Smooth muscle cell (in vitro differentiated cells): ENCODE measurements around the gene TSPAN11. TPM values are rescaled to one million over a fixed set of nuclear protein-coding genes. Genes with fewer than 3 reads are reported as not detected.

Experiments used
- DNase-seq: peaks from one replicate; lab custom pipeline; 2025; ENCODE audit not compliant: unreplicated experiment; lab: John Stamatoyannopoulos, UW
- H2AFZ ChIP-seq: fragments of 200-600 bp; sonication (generic); 2 replicates; pipeline ENCODE4 v1.6.0; 2016; ENCODE audit warnings: antibody characterized with exemption, low read depth, mild to moderate bottlenecking
- H3F3A ChIP-seq: fragments of 200-600 bp; sonication (generic); 2 replicates; pipeline ENCODE4 v1.6.0; 2017; ENCODE audit warnings: antibody characterized with exemption, low read depth
- H3K27ac ChIP-seq: fragments of 200-600 bp; sonication (generic); 2 replicates; pipeline ENCODE4 v1.5.1; 2016; ENCODE audit warnings: low read depth, mild to moderate bottlenecking
- H3K27me3 ChIP-seq: fragments of 200-600 bp; sonication (generic); 2 replicates; pipeline ENCODE4 v1.6.1; 2016; ENCODE audit warnings: low read depth, mild to moderate bottlenecking
- H3K36me3 ChIP-seq: fragments of 200-600 bp; sonication (generic); 2 replicates; pipeline ENCODE4 v1.5.1; 2016; ENCODE audit warnings: low read depth
- H3K4me1 ChIP-seq: fragments of 200-600 bp; sonication (generic); 2 replicates; pipeline ENCODE4 v1.5.1; 2016; ENCODE audit warnings: low read depth
- H3K4me2 ChIP-seq: fragments of 200-600 bp; sonication (generic); 2 replicates; pipeline ENCODE4 v1.6.0; 2016; ENCODE audit warnings: mild to moderate bottlenecking
- H3K4me3 ChIP-seq: fragments of 200-600 bp; sonication (generic); 2 replicates; pipeline ENCODE4 v1.5.1; 2016; ENCODE audit warnings: mild to moderate bottlenecking
- H3K79me2 ChIP-seq: fragments of 200-600 bp; sonication (generic); 2 replicates; pipeline ENCODE4 v1.6.0; 2016; ENCODE audit warnings: low read depth, mild to moderate bottlenecking
- H3K9ac ChIP-seq: fragments of 200-600 bp; sonication (generic); 2 replicates; pipeline ENCODE4 v1.6.0; 2016; ENCODE audit warnings: low read depth
- H3K9me3 ChIP-seq: fragments of 200-600 bp; sonication (generic); replicated peaks from 2 replicates; pipeline ENCODE4 v1.5.1; 2016; ENCODE audit warnings: low read depth
- H4K20me1 ChIP-seq: fragments of 200-600 bp; sonication (generic); 2 replicates; pipeline ENCODE4 v1.6.0; 2016; ENCODE audit warnings: low read depth
- CTCF ChIP-seq: fragments of 200-600 bp; sonication (generic); IDR thresholded peaks from 2 replicates; pipeline ENCODE4 v1.5.1; 2017; ENCODE audit warnings: borderline replicate concordance, mild to moderate bottlenecking, antibody characterized with exemption; ENCODE audit not compliant: insufficient read depth, poor library complexity, severe bottlenecking
- WGBS: methylation state at CpG from one replicate; pipeline ENCODE4 v1.1.7; 2016; ENCODE audit warnings: low lambda C conversion rate; 5-methylcytosine and 5-hydroxymethylcytosine counted together
- polyA plus RNA-seq: library from polyadenylated mRNA; unstranded; fragments of >200 nt; fragmentation: Nextera tagmentation; extraction: Ambion mirVana; gene quantifications from 2 replicates; pipeline ENCODE4 v1.2.1, GENCODE V29; 2016
- total RNA-seq: library from RNA; depleted of rRNA; stranded (reverse); fragments of >200 nt; gene quantifications from 2 replicates; pipeline ENCODE4 v1.2.3, GENCODE V29; 2014

TSPAN11 gene
- total and polyA plus RNA-seq, 2 experiments from 2014 or later: 2.8 to 3.0 TPM

GRCh38 chr12:30908722-30909348 is 17.7 kb upstream of the TSPAN11 start:
- Histone ChIP-seq H3F3A (no peaks in the 10 kb centered on the region), H3K36me3 (no peaks in the 10 kb centered on the region), H3K27me3 (no peaks in the 10 kb centered on the region), H3K4me2 (no peak overlapping the region), H4K20me1 (no peaks in the 10 kb centered on the region), H2AFZ (peak overlapping the region; percentile 27), H3K27ac (peak overlapping the region; percentile 3), H3K4me1 (peaks cover 16% of the 10 kb centered on the region), H3K9me3 (no peaks in the 10 kb centered on the region), H3K79me2 (no peaks in the 10 kb centered on the region), H3K4me3 (no peak overlapping the region), H3K9ac (no peak overlapping the region)
- no peak for TF ChIP-seq CTCF
- WGBS: 31% methylated on average over 3 of the region's 3 CpGs
- DNase-seq: no peak

- H3K36me3 ChIP-seq: no peaks in the 10 kb centered on the region
- no peaks in the 10 kb centered on the region for H3K79me2 ChIP-seq
- no peak overlapping the region for H3K9ac ChIP-seq
- H2AFZ ChIP-seq: peak overlapping the region; percentile 27
- no peaks in the 10 kb centered on the region for H3K9me3 ChIP-seq
- no peaks in the 10 kb centered on the region for H3F3A ChIP-seq
- DNase-seq: no peak
- peaks cover 16% of the 10 kb centered on the region for H3K4me1 ChIP-seq
- peak overlapping the region; percentile 3 for H3K27ac ChIP-seq
- H3K4me2 ChIP-seq: no peak overlapping the region
- no peak overlapping the region for H3K4me3 ChIP-seq
- WGBS: 50% methylated on average over 5 of the region's 5 CpGs
- no peaks in the 10 kb centered on the region for H3K27me3 ChIP-seq
- TF ChIP-seq CTCF: no peak
- no peaks in the 10 kb centered on the region for H4K20me1 ChIP-seq
These were observed 17.1 kb upstream of the TSPAN11 start for GRCh38 chr12:30909349-30910037.

- H3K4me2 ChIP-seq: no peak overlapping the region
- no peak for TF ChIP-seq CTCF
- no peaks in the 10 kb centered on the region for H3K27me3 ChIP-seq
- H3F3A ChIP-seq: no peaks in the 10 kb centered on the region
- 95% methylated on average over 1 of the region's 1 CpG for WGBS
- H3K4me3 ChIP-seq: no peak overlapping the region
- no peaks in the 10 kb centered on the region for H4K20me1 ChIP-seq
- H3K79me2 ChIP-seq: no peaks in the 10 kb centered on the region
- H3K9ac ChIP-seq: no peak overlapping the region
- H3K9me3 ChIP-seq: no peaks in the 10 kb centered on the region
- no peak for DNase-seq
- H3K4me1 ChIP-seq: peaks cover 16% of the 10 kb centered on the region
- no peaks in the 10 kb centered on the region for H3K36me3 ChIP-seq
- no peak overlapping the region for H2AFZ ChIP-seq
- H3K27ac ChIP-seq: no peak overlapping the region
These were observed 16.6 kb upstream of the TSPAN11 start for GRCh38 chr12:30910038-30910350.

- Histone ChIP-seq H3K27ac (no peak overlapping the region), H3K36me3 (no peaks in the 10 kb centered on the region), H3K9me3 (no peaks in the 10 kb centered on the region), H3K27me3 (no peaks in the 10 kb centered on the region), H3K4me3 (no peak overlapping the region), H4K20me1 (no peaks in the 10 kb centered on the region), H3K4me1 (peaks cover 6% of the 10 kb centered on the region), H3K79me2 (no peaks in the 10 kb centered on the region), H3K4me2 (no peak overlapping the region), H3K9ac (no peak overlapping the region), H3F3A (no peaks in the 10 kb centered on the region), H2AFZ (no peak overlapping the region)
- no peak for TF ChIP-seq CTCF
- no peak for DNase-seq
- WGBS: 78% methylated on average over 6 of the region's 6 CpGs
These were observed 15.3 kb upstream of the TSPAN11 start for GRCh38 chr12:30911207-30911606.
